ENCODE measurements around the gene C2CD4C.
"Not testable (repeated sequence)": the region's sequence is repeated elsewhere in the genome, so short reads cannot be mapped to it uniquely, and the experiment has no call there.

The C2CD4C gene

GRCh38 chr19:412356-413355, 3.7 kb upstream of the C2CD4C start:
- H3K9me3 ChIP-seq (ENCODE audit: insufficient read depth, low read length), result peaks cover 4% of the 10 kb centered on the region; the same call in 1 of the 2 replicates
- H3K27me3 ChIP-seq (ENCODE audit: insufficient read depth, insufficient read length), result peaks cover 16% of the 10 kb centered on the region
- H3K4me3 ChIP-seq (ENCODE audit: insufficient read length, low read depth), result no peak overlapping the region
- H3K4me1 ChIP-seq (ENCODE audit: insufficient read depth, insufficient read length), result peaks cover 32% of the 10 kb centered on the region
- DNase-seq (ENCODE audit: low read depth, low spot score), result peak; percentile 51
- peak overlapping the region; percentile 24 for H3K9ac ChIP-seq (ENCODE audit: insufficient read length, low read depth)
- TF ChIP-seq SUZ12 (IDR thresholded peaks at IDR 0.05; ENCODE audit: extremely low read depth, insufficient read depth, insufficient read length), result no peak
- no peak for TF ChIP-seq YY1 (IDR thresholded peaks at IDR 0.05; ENCODE audit: insufficient read depth, insufficient read length)
- TF ChIP-seq ZNF274 (IDR thresholded peaks at IDR 0.05; ENCODE audit: low read depth, low read length), result no peak
- peaks cover 20% of the 10 kb centered on the region for H3K36me3 ChIP-seq (ENCODE audit: insufficient read depth, insufficient read length, low read length)

DNA sequence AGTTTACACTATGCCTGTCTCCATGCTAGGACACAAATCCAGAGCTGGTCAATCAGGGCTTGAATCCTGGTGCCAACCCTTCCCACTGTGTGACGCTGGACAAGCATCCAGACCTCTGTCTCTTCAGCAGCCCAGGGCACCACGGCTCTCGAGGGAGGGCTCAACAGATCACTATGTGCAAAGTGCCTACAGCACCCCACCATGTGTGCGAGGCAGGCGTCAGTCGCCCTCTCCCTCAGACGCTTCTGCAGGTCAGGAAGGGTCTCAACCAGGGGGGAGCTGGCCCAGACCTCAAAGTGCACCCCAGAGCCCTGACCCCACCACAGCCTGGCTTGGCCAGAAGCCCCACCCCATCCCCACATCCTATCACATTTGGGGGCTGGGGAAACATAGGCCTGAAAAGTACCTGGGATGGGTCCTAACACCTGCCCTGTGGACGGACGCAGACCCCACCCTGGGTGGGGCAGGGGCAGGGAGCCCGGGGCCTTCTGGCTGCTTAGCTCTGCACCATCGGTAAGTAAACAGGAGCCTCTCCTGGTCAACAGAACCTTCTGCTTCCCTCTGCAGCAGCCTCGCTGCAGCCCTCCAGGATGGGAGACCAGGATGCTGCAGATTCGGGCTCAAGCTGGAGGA, 2.9 kb upstream of the C2CD4C start:
- H3K4me3 ChIP-seq (ENCODE audit: insufficient read length, low read depth), result no peak overlapping the region
- H3K9me3 ChIP-seq (ENCODE audit: insufficient read depth, low read length), result peaks cover 4% of the 10 kb centered on the region; the same call in 1 of the 2 replicates
- H3K4me1 ChIP-seq (ENCODE audit: insufficient read depth, insufficient read length), result peaks cover 28% of the 10 kb centered on the region
- TF ChIP-seq ZNF274 (IDR thresholded peaks at IDR 0.05; ENCODE audit: low read depth, low read length) (no peak), YY1 (IDR thresholded peaks at IDR 0.05; ENCODE audit: insufficient read depth, insufficient read length) (no peak)
- no peak for DNase-seq (ENCODE audit: low read depth, low spot score)
- peaks cover 27% of the 10 kb centered on the region for H3K36me3 ChIP-seq (ENCODE audit: insufficient read depth, insufficient read length, low read length)
- peak overlapping the region; percentile 14 for H3K9ac ChIP-seq (ENCODE audit: insufficient read length, low read depth)
- peaks cover 16% of the 10 kb centered on the region for H3K27me3 ChIP-seq (ENCODE audit: insufficient read depth, insufficient read length)

DNA sequence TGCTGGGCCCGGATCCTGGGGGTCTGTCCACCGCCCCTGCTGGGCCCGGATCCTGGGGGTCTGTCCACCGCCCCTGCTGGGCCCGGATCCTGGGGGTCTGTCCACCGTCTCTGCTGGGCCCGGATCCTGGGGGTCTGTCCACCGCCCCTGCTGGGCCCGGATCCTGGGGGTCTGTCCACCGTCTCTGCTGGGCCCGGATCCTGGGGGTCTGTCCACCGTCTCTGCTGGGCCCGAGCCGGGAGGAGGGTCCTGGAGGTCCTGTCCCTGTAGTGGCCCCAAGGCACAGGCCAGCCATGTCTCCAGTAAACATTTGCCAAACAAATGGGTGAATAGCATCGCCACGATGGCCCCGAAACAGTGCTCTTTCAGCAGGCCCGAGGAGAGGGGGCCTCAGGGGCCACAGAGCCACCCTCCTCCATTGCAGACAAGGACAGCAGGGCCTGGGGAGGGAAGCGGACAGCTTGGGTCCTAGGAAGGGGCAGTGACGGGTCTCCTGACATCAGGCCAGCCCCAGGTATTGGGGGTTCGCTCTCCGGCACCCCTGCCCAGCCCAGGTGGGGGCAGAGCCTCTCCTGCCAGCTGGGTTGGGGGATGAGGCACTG, 2.3 kb upstream of the C2CD4C start:
- H3K27me3 ChIP-seq (ENCODE audit: insufficient read depth, insufficient read length), result peaks cover 16% of the 10 kb centered on the region
- H3K36me3 ChIP-seq (ENCODE audit: insufficient read depth, insufficient read length, low read length), result peaks cover 26% of the 10 kb centered on the region
- not testable (repeated sequence) for DNase-seq (ENCODE audit: low read depth, low spot score)

GRCh38 chr19:410243-410781, 1.4 kb upstream of the C2CD4C start:
- H3K9me3 ChIP-seq (ENCODE audit: insufficient read depth, low read length), result peaks cover 4% of the 10 kb centered on the region; the same call in 1 of the 2 replicates
- H3K4me3 ChIP-seq (ENCODE audit: insufficient read length, low read depth), result no peak overlapping the region
- H3K36me3 ChIP-seq (ENCODE audit: insufficient read depth, insufficient read length, low read length), result peaks cover 22% of the 10 kb centered on the region
- peak overlapping the region; percentile 63 for H3K9ac ChIP-seq (ENCODE audit: insufficient read length, low read depth)
- peaks cover 27% of the 10 kb centered on the region for H3K4me1 ChIP-seq (ENCODE audit: insufficient read depth, insufficient read length)
- DNase-seq (ENCODE audit: low read depth, low spot score), result no peak
- H3K27me3 ChIP-seq (ENCODE audit: insufficient read depth, insufficient read length), result peaks cover 16% of the 10 kb centered on the region
- TF ChIP-seq YY1 (IDR thresholded peaks at IDR 0.05; ENCODE audit: insufficient read depth, insufficient read length), result no peak
- no peak for TF ChIP-seq SUZ12 (IDR thresholded peaks at IDR 0.05; ENCODE audit: extremely low read depth, insufficient read depth, insufficient read length)
- no peak for TF ChIP-seq ZNF274 (IDR thresholded peaks at IDR 0.05; ENCODE audit: low read depth, low read length)

More for the DNA sequence above, 2.3 kb upstream of the C2CD4C start:
- H3K9ac ChIP-seq (ENCODE audit: insufficient read length, low read depth), result peak overlapping the region; percentile 14
- not testable (repeated sequence) for H3K9me3 ChIP-seq (ENCODE audit: insufficient read depth, low read length); H3K4me3 ChIP-seq (ENCODE audit: insufficient read length, low read depth)
- H3K4me1 ChIP-seq (ENCODE audit: insufficient read depth, insufficient read length), result peaks cover 24% of the 10 kb centered on the region

- Histone ChIP-seq H3K36me3 (ENCODE audit: insufficient read depth, insufficient read length, low read length) (peaks cover 17% of the 10 kb centered on the region), H3K27me3 (ENCODE audit: insufficient read depth, insufficient read length) (peaks cover 16% of the 10 kb centered on the region), H3K4me1 (ENCODE audit: insufficient read depth, insufficient read length) (peaks cover 27% of the 10 kb centered on the region), H3K4me3 (ENCODE audit: insufficient read length, low read depth) (peak overlapping the region; percentile 50), H3K9me3 (ENCODE audit: insufficient read depth, low read length) (peaks cover 4% of the 10 kb centered on the region; the same call in 1 of the 2 replicates), H3K9ac (ENCODE audit: insufficient read length, low read depth) (peak overlapping the region; percentile 63)
- no peak for DNase-seq (ENCODE audit: low read depth, low spot score)
- no peak for TF ChIP-seq ZNF274 (IDR thresholded peaks at IDR 0.05; ENCODE audit: low read depth, low read length)
- no peak for TF ChIP-seq SUZ12 (IDR thresholded peaks at IDR 0.05; ENCODE audit: extremely low read depth, insufficient read depth, insufficient read length)
- no peak for TF ChIP-seq YY1 (IDR thresholded peaks at IDR 0.05; ENCODE audit: insufficient read depth, insufficient read length)
Measured at GRCh38 chr19:409516-410242, 732 bp upstream of the C2CD4C start.

DNA sequence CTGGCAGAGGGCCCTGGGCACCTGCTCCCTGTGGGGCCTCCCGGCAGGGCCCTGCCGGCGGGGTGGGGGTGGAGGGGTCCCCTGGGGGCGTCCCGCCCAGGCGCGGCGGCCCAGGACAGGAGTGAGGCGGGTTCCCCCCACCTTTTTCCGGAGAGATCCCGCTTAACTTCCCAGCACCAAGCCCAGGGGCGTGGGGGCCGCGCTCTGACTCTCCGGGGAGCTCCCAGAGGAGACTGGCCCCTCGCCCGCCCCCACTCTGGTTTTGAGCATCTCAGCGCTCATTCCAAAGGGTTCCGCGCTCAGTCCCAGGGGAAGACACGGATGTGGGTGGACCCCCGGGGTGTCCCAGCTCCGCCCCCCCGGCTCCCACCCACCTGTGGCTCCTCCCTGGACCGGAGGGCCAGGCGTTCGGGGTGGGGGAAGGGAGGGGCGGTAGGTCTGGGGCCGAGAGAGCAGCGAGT, 476 bp downstream of the C2CD4C start:
- Histone ChIP-seq H3K36me3 (ENCODE audit: insufficient read depth, insufficient read length, low read length) (peaks cover 17% of the 10 kb centered on the region), H3K9me3 (ENCODE audit: insufficient read depth, low read length) (peaks cover 4% of the 10 kb centered on the region; the same call in 1 of the 2 replicates), H3K4me1 (ENCODE audit: insufficient read depth, insufficient read length) (peaks cover 29% of the 10 kb centered on the region), H3K27me3 (ENCODE audit: insufficient read depth, insufficient read length) (peaks cover 16% of the 10 kb centered on the region), H3K4me3 (ENCODE audit: insufficient read length, low read depth) (peak overlapping the region; percentile 66), H3K9ac (ENCODE audit: insufficient read length, low read depth) (peak overlapping the region; percentile 76)
- DNase-seq (ENCODE audit: low read depth, low spot score), result no peak
- TF ChIP-seq SUZ12 (IDR thresholded peaks at IDR 0.05; ENCODE audit: extremely low read depth, insufficient read depth, insufficient read length), result no peak
- TF ChIP-seq ZNF274 (IDR thresholded peaks at IDR 0.05; ENCODE audit: low read depth, low read length), result no peak
- TF ChIP-seq YY1 (IDR thresholded peaks at IDR 0.05; ENCODE audit: insufficient read depth, insufficient read length), result no peak
